GM18502 (cell line): ENCODE results near the gene FAM8A1.

Experiments
- ATAC-seq: cut with Tn5 transposase; IDR thresholded peaks from one replicate; pipeline ENCODE4 v1.9.1; 2021; ENCODE audit warnings: mild to moderate bottlenecking; ENCODE audit not compliant: unreplicated experiment, poor library complexity

FAM8A1 gene

GRCh38 chr6:17653198-17653882 is 53.2 kb downstream of the FAM8A1 start:
- no peak for ATAC-seq

GRCh38 chr6:17656092-17656491 is 56.0 kb downstream of the FAM8A1 start:
- ATAC-seq: no peak

- no peak for ATAC-seq
Measured at GRCh38 chr6:17656644-17657043, 56.5 kb downstream of the FAM8A1 start.
